ENCODE results near the gene CAMTA1.

The CAMTA1 gene

GRCh38 chr1:7519861-7520395 lies 734.7 kb downstream of the CAMTA1 start:
- Mint-ChIP-seq H3K27me3 (peaks cover 23% of the 10 kb centered on the region), H3K9me3 (no peaks in the 10 kb centered on the region), H3K36me3 (no peaks in the 10 kb centered on the region), H3K4me3 (no peak overlapping the region), H3K27ac (no peak overlapping the region), H3K4me1 (no peaks in the 10 kb centered on the region)
- peak; percentile 28 for ATAC-seq

- H3K27me3 Mint-ChIP-seq: peaks cover 23% of the 10 kb centered on the region
- no peaks in the 10 kb centered on the region for H3K36me3 Mint-ChIP-seq
- no peaks in the 10 kb centered on the region for H3K9me3 Mint-ChIP-seq
- no peak overlapping the region for H3K27ac Mint-ChIP-seq
- no peak overlapping the region for H3K4me3 Mint-ChIP-seq
- no peaks in the 10 kb centered on the region for H3K4me1 Mint-ChIP-seq
- no peak for ATAC-seq
Measured at GRCh38 chr1:7520496-7520895, 735.2 kb downstream of the CAMTA1 start.

DNA sequence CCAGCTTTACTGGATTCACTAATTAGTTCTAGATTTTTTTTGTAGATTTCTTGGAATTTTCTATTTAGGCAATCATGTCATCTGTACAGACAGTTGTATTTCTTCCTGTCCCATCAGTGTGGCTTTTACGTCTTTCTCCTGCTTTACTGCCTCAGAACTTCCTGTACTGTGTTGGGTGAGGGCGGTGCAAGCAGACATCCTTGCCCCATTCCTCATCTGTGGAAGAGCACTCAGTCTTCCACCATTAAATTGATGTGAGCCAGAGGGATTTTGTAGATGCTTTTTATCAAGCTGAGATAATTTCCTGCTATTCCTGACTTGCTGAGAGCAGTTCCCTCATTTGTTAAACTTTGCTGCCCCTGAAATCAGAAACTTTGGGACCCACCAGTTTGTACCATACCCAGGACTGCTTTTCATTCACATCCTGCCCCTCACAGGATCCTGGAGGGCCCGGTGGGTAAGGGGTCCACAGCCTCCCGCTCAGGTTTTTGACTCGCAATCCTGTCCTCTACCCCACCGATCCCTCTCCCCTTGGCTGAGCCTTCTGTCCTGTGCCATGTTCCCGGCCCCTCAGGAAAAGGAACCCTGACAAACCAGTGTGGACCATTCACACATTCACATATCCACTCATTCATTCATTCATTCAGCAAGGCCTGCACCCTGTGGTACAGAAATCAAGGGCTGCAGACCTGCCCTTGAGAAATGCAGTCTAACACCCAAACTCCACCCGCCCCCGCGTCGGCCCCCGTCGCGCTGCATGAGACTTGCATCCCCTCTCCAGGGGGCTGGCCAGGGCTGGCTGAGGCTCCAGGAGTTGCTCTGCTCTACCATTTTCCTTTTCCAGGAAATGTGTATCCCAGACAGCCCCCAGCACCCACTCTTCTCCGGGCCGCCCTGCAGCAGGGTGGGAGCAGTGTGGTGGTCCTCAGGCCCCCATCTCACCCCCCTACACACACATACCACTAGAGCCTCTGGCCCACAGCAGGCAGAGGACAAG lies 739.4 kb downstream of the CAMTA1 start:
- H3K27me3 Mint-ChIP-seq: peaks cover 22% of the 10 kb centered on the region
- H3K9me3 Mint-ChIP-seq: no peaks in the 10 kb centered on the region
- H3K4me1 Mint-ChIP-seq: no peaks in the 10 kb centered on the region
- H3K4me3 Mint-ChIP-seq: no peak overlapping the region
- no peak for ATAC-seq
- H3K27ac Mint-ChIP-seq: no peak overlapping the region
- H3K36me3 Mint-ChIP-seq: no peaks in the 10 kb centered on the region

DNA sequence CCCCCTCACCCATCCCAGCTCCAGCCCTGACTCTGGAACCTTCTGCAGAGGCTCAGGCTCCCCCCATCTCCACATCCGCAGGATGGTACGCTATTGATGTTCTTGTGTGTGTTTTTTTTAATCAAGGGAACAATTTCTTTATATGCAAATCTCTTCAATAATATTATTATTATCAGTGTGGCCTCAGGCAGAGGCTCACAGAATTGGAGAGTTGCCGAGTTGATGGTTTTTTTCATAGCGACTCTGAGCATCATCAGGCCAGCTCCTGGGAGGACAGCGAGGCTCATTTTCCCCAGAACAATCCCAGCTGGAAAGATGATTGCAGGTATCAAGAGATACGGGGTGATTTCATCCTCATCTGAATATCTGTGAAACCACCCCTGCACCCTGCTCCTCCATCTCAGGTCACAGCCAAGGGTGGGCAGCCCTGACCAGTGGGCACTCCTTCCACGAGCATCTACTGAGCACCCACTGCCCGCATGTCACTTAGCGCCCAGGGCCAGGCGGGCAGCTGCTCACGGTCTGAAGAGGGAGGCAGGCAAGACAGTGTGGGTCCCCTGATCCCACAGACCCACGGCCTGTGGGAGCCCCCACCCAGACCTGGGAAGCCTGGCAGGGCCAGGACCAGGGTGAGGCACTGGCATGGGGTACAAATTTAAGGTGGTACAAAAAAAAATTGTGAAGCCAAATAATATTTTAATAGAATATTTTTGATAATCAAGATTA lies 740.2 kb downstream of the CAMTA1 start:
- H3K36me3 Mint-ChIP-seq: no peaks in the 10 kb centered on the region
- no peaks in the 10 kb centered on the region for H3K4me1 Mint-ChIP-seq
- no peak for ATAC-seq
- no peak overlapping the region for H3K27ac Mint-ChIP-seq
- H3K27me3 Mint-ChIP-seq: peaks cover 22% of the 10 kb centered on the region
- no peaks in the 10 kb centered on the region for H3K9me3 Mint-ChIP-seq
- no peak overlapping the region for H3K4me3 Mint-ChIP-seq

- Mint-ChIP-seq H3K9me3 (no peaks in the 10 kb centered on the region), H3K36me3 (no peaks in the 10 kb centered on the region), H3K4me3 (no peak overlapping the region), H3K27me3 (peaks cover 22% of the 10 kb centered on the region), H3K27ac (no peak overlapping the region), H3K4me1 (no peaks in the 10 kb centered on the region)
- no peak for ATAC-seq
Measured at GRCh38 chr1:7526196-7526866, 741.1 kb downstream of the CAMTA1 start.

GRCh38 chr1:7526867-7527732 lies 741.8 kb downstream of the CAMTA1 start:
- Mint-ChIP-seq H3K4me3 (no peak overlapping the region), H3K9me3 (no peaks in the 10 kb centered on the region), H3K4me1 (no peaks in the 10 kb centered on the region), H3K27me3 (peaks cover 23% of the 10 kb centered on the region), H3K36me3 (no peaks in the 10 kb centered on the region), H3K27ac (no peak overlapping the region)
- no peak for ATAC-seq

GRCh38 chr1:7527733-7528045 lies 742.4 kb downstream of the CAMTA1 start:
- peaks cover 29% of the 10 kb centered on the region for H3K27me3 Mint-ChIP-seq
- no peak overlapping the region for H3K27ac Mint-ChIP-seq
- ATAC-seq: no peak
- H3K36me3 Mint-ChIP-seq: no peaks in the 10 kb centered on the region
- H3K4me1 Mint-ChIP-seq: no peaks in the 10 kb centered on the region
- no peak overlapping the region for H3K4me3 Mint-ChIP-seq
- no peaks in the 10 kb centered on the region for H3K9me3 Mint-ChIP-seq

DNA sequence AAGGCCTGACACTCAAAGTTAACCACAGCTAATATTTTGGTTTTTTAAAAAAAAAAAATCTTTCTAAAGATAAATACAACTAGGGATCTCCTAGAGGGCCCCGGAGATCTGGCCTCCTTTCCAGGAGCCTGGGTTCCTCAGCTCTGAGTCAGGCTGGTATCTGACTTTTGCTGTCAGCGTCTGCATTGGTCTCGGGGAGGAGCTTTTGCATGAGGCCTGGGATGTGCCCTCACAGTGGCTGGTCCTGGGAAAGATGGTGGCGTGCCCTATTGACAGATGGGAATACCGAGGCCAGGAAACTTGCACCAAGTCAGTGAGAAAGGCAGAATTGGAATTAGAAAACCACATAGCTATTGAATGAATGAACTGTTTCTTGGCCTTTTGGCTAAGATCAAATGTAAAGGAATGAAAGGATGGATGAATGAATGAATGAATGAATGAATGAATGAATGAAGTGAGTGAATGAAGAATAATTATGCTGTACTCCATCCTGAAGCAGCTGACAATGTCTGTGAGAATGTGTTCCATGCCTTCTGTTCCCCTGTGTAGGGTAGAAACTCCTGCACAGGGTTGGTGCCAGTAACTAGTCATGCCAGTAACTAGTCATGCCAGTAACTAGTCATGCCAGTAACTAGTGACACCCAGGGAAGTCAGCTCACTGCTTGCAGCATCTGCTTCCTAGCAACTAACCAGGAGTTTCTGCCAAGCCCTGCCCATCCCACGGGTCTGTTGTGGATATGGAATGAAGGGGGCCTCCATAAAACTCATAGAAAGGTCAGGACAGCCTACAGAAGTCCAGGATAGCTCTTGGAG lies 743.3 kb downstream of the CAMTA1 start:
- Mint-ChIP-seq H3K4me3 (no peak overlapping the region), H3K27me3 (peaks cover 35% of the 10 kb centered on the region), H3K9me3 (no peaks in the 10 kb centered on the region), H3K36me3 (no peaks in the 10 kb centered on the region), H3K27ac (no peak overlapping the region), H3K4me1 (no peaks in the 10 kb centered on the region)
- ATAC-seq: no peak

DNA sequence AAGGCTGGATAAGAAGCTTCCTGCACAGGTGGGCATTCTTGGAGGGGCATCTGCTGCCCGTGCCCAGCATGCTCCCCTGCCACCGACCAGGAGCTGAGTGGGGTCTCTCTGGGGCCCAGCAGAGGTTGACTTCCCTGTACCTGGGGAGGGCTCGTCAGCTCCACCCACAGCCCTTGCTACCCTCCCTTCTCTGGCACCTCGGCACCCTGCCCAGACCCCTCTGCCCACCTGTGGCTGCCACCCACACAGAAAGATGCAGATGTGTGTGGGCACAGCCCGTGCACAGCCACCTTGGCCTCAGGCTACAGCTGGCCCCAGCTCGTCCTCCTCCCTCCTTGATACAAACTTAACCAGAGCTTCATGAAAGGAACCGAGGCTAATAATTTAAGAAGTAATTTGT lies 744.7 kb downstream of the CAMTA1 start:
- no peak for ATAC-seq
- H3K27ac Mint-ChIP-seq: no peak overlapping the region
- H3K36me3 Mint-ChIP-seq: no peaks in the 10 kb centered on the region
- H3K4me1 Mint-ChIP-seq: no peaks in the 10 kb centered on the region
- H3K9me3 Mint-ChIP-seq: no peaks in the 10 kb centered on the region
- peaks cover 45% of the 10 kb centered on the region for H3K27me3 Mint-ChIP-seq
- no peak overlapping the region for H3K4me3 Mint-ChIP-seq

DNA sequence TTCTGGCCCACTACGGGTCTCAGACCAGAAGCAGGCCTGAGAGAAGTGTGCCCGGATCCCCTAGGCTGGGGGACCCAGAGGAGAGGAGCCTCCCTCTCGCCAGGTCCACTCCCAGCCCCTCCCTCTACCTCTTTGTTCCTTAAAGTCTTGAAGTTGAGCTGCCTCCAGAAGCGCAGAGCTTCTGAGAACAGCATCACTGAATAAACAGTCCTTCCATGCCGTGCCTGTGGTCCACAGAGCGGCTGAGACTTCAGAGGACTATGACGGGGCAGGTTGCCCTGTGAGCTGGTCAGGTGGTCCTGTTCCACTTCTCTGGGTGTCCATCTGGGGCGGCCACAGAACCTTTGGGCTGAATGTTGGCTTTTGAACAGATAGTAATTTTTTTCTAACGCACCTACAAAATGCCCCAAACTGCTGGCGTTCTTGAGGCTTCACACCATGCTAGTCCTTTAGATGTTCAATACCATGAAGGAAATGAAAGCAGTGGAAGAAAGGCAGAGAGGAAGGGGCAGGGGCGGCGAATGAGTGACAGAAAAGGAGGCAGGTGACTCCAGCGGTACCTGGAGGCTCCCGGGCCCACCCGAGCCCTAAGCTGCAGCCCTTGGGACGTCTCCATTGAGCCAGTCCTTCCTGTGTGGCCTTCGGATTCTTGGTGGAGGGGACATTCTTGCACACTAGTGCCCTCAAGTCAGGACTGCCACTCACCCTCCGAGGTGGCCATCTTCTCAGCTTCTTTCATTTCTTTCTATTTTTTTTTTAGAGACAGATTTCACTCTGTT lies 746.5 kb downstream of the CAMTA1 start:
- Mint-ChIP-seq H3K27ac (no peak overlapping the region), H3K4me1 (no peaks in the 10 kb centered on the region), H3K9me3 (no peaks in the 10 kb centered on the region), H3K4me3 (no peak overlapping the region), H3K36me3 (no peaks in the 10 kb centered on the region), H3K27me3 (peaks cover 34% of the 10 kb centered on the region)
- no peak for ATAC-seq

DNA sequence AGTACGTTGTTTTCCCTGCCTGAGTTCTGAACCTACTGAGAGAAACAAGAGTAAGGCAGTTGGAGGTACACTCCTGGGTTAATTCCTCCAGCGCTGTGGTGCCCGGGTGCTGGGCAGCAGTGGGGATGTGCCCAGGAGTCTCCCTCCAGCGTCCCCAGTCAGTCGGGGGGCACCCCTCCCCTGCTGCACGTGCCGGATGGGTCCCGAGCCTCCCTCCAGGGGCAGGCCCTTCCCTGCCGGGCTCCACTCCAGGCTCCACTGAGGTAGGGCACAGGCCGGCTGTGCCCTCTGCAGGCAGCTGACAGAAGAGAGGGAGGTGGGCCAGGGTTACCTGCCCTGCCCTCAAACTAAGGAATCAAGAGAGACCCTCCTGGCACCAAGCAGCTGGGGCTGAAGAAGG lies 747.8 kb downstream of the CAMTA1 start:
- Mint-ChIP-seq H3K4me3 (no peak overlapping the region), H3K9me3 (no peaks in the 10 kb centered on the region), H3K36me3 (no peaks in the 10 kb centered on the region), H3K27me3 (peaks cover 37% of the 10 kb centered on the region), H3K27ac (no peak overlapping the region), H3K4me1 (no peaks in the 10 kb centered on the region)
- no peak for ATAC-seq

GRCh38 chr1:7534061-7534825 lies 749.0 kb downstream of the CAMTA1 start:
- no peak for ATAC-seq
- H3K4me3 Mint-ChIP-seq: no peak overlapping the region
- peaks cover 37% of the 10 kb centered on the region for H3K27me3 Mint-ChIP-seq
- no peaks in the 10 kb centered on the region for H3K36me3 Mint-ChIP-seq
- no peaks in the 10 kb centered on the region for H3K4me1 Mint-ChIP-seq
- H3K27ac Mint-ChIP-seq: no peak overlapping the region
- H3K9me3 Mint-ChIP-seq: no peaks in the 10 kb centered on the region

- Mint-ChIP-seq H3K9me3 (no peaks in the 10 kb centered on the region), H3K4me3 (no peak overlapping the region), H3K36me3 (no peaks in the 10 kb centered on the region), H3K27me3 (peaks cover 37% of the 10 kb centered on the region), H3K4me1 (no peaks in the 10 kb centered on the region), H3K27ac (no peak overlapping the region)
- no peak for ATAC-seq
Measured at GRCh38 chr1:7535016-7535415, 749.8 kb downstream of the CAMTA1 start.
